OCI-LY7 (cell line): ENCODE measurements around the gene TDRD9. TPM values are rescaled to one million over a fixed set of nuclear protein-coding genes. Genes with fewer than 3 reads are reported as not detected.

Source experiments
- BruUV-seq: library from RNA; stranded (reverse); fragments of 400-500 nt; replicated peaks from 2 replicates; lab custom pipeline; 2021; lab: Mats Ljungman, UMichigan
- CTCF ChIA-PET: fragments of 300-600 bp; sonication (Branson Sonifier 250); formaldehyde crosslinking; loops from one replicate; lab custom pipeline; 2022; ENCODE audit warnings: antibody characterized with exemption; ENCODE audit not compliant: unreplicated experiment; lab: Charles Lee
- POLR2A ChIA-PET: fragments of 300-600 bp; sonication (Branson Sonifier 250); formaldehyde crosslinking; loops from one replicate; lab custom pipeline; 2022; ENCODE audit warnings: antibody characterized with exemption; lab: Charles Lee
- DNase-seq: peaks from one replicate; pipeline ENCODE4 v3.0.0-alpha.2; 2015; ENCODE audit warnings: low spot score
- H2AFZ ChIP-seq: fragments of 200-600 bp; sonication (generic), shearing (Covaris generic); 2 replicates; pipeline ENCODE4 v1.6.1; 2014; ENCODE audit warnings: mild to moderate bottlenecking, antibody characterized with exemption, low read length, moderate library complexity
- H3K27ac ChIP-seq: fragments of 200-600 bp; sonication (generic); 2 replicates; pipeline ENCODE4 v1.5.1; 2014; ENCODE audit warnings: mixed run types, low read depth, mild to moderate bottlenecking, moderate library complexity, low read length, inconsistent platforms; ENCODE audit not compliant: poor library complexity, severe bottlenecking
- H3K36me3 ChIP-seq: fragments of 200-600 bp; sonication (generic); 2 replicates; pipeline ENCODE4 v1.6.1; 2014; ENCODE audit warnings: mild to moderate bottlenecking, antibody characterized with exemption, low read length, moderate library complexity, mixed read lengths; ENCODE audit not compliant: insufficient read depth
- H3K4me1 ChIP-seq: fragments of 200-600 bp; sonication (generic); 2 replicates; pipeline ENCODE4 v1.5.1; 2014; ENCODE audit warnings: mild to moderate bottlenecking, low read length; ENCODE audit not compliant: insufficient read depth, poor library complexity, severe bottlenecking
- H3K4me2 ChIP-seq: fragments of 200-600 bp; sonication (generic); 2 replicates; pipeline ENCODE4 v1.6.1; 2014; ENCODE audit warnings: mild to moderate bottlenecking, low read length
- H3K4me3 ChIP-seq: fragments of 200-600 bp; sonication (generic); 2 replicates; pipeline ENCODE4 v1.5.1; 2014; ENCODE audit warnings: mild to moderate bottlenecking, low read depth, low read length; ENCODE audit not compliant: poor library complexity, severe bottlenecking
- H3K79me2 ChIP-seq: fragments of 200-600 bp; sonication (generic); 2 replicates; pipeline ENCODE4 v1.6.1; 2016; ENCODE audit warnings: low read depth, mild to moderate bottlenecking, low read length, moderate library complexity, mixed read lengths; ENCODE audit not compliant: insufficient read depth
- H3K9me2 ChIP-seq: fragments of 200-600 bp; sonication (generic); 2 replicates; pipeline ENCODE4 v1.6.1; 2016; ENCODE audit warnings: mild to moderate bottlenecking, low read length, mixed read lengths; ENCODE audit not compliant: insufficient read depth
- H3K9me3 ChIP-seq: fragments of 200-600 bp; sonication (generic); 2 replicates; pipeline ENCODE4 v1.6.1; 2014; ENCODE audit warnings: mild to moderate bottlenecking, mixed run types, low read length, mixed read lengths
- H4K20me1 ChIP-seq: fragments of 200-600 bp; sonication (generic); 2 replicates; pipeline ENCODE4 v1.6.1; 2014; ENCODE audit warnings: mild to moderate bottlenecking, antibody characterized with exemption, low read length, moderate library complexity, mixed read lengths; ENCODE audit not compliant: insufficient read depth
- EZH2phosphoT487 ChIP-seq: fragments of 200-600 bp; sonication (generic); IDR thresholded peaks from 2 replicates; pipeline ENCODE4 v1.6.1; 2018; ENCODE audit warnings: low read depth, borderline replicate concordance, mild to moderate bottlenecking, mixed run types, antibody characterized with exemption, low read length, moderate library complexity, mixed read lengths
- intact Hi-C: fragments of 100-400 bp; cut with micrococcal nuclease; formaldehyde crosslinking; loops from one replicate; pipeline ENCODE4 v1.10.0; 2022; ENCODE audit not compliant: unreplicated experiment
- total RNA-seq, 2 experiments: library from RNA; depleted of rRNA in 1 of 2; stranded (reverse); fragments of >200 nt in 1 of 2; shearing (Covaris generic) in 1 of 2; gene quantifications; 2 replicates each; pipeline ENCODE4 v1.2.3, GENCODE V29; 2014 to 2022
- TF ChIP-seq, protein P1 (sequence below): fragments of 200-600 bp; sonication (generic); conservative IDR thresholded peaks from 2 replicates; pipeline ENCODE4 v1.5.1; 2014; ENCODE audit warnings: mild to moderate bottlenecking, antibody characterized with exemption, low read length, moderate library complexity, mixed read lengths

The TDRD9 gene
- total RNA-seq, 2 experiments from 2014 or later = not detected

DNA sequence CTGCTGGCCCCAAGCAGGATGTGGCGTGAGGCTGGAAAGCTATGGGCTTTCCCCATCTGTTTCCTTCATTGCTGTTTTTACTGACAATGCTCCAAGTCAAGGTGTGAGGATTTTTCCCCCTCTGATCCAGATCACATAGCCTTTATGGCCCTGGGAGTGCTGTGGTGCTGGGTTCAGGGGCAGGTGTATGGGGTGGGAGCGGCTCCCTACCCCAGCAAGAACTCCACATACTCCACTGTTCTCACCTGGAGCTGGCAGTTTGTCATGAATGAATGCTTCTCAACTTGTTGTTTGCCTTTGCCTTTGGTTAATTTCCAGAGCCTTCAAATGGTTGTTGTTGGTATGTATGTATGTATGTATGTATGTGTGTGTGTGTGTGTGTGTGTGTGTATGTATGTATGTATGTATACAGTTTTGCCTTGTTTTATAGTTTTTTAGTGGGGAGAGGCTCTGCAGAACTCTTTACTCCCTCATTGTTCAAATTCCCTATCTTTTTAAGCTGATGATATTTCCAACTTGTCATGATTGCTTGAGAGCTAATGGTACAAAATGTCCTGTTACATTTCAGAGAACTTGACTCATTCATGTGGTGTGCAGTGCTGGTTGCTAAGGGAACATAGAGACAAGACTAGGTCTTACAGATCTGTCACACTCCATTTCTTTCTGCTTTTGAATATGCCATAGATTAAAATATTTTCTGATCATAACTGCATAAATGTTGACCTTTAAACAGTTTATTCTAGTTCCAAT lies 120.7 kb downstream of the TDRD9 start:
- ChIA-PET CTCF (no interaction called here), POLR2A (interaction anchor here (1.6 kb wide), 1 partner anchor 32 kb away, joined by 3 read pairs; no protein-coding TSS in a partner anchor)
- H2AFZ ChIP-seq = no peak overlapping the region

DNA sequence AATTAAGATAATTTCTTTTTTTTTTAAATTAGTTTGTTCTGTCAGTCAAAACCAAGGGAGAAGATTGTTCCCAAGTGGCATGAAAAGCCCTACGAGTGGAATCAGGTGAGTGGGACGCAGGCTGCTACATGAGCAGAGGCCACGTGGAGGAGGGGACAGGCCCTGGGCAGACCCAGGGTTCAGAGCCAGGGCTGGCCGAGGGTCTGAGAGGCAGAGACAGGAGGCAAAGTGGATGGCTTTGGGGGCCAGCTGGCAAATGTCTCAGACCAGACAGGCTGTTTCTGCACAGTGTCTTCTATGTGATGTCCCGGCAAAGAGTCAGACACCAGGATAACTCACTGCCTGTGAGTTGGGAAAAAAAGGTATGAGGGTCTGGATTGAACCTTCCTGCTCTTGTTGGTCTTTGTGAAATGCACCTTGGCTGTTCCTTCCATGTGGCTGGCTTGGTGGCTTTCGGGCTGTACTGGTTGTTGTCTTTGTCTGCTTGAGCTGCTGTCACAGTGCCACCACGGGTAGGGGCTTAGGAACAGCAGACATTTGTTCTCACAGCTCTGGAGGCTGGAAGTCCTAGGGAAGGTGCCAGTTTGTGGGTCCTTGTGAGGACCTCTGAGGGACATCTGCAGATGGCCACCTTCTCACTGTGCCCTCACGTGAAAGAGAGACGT lies 121.5 kb downstream of the TDRD9 start:
- H3K36me3 ChIP-seq = no peaks in the 10 kb centered on the region
- no peaks in the 10 kb centered on the region for H3K9me3 ChIP-seq
- no peak overlapping the region for H3K4me3 ChIP-seq
- TF ChIP-seq, protein P1, sequence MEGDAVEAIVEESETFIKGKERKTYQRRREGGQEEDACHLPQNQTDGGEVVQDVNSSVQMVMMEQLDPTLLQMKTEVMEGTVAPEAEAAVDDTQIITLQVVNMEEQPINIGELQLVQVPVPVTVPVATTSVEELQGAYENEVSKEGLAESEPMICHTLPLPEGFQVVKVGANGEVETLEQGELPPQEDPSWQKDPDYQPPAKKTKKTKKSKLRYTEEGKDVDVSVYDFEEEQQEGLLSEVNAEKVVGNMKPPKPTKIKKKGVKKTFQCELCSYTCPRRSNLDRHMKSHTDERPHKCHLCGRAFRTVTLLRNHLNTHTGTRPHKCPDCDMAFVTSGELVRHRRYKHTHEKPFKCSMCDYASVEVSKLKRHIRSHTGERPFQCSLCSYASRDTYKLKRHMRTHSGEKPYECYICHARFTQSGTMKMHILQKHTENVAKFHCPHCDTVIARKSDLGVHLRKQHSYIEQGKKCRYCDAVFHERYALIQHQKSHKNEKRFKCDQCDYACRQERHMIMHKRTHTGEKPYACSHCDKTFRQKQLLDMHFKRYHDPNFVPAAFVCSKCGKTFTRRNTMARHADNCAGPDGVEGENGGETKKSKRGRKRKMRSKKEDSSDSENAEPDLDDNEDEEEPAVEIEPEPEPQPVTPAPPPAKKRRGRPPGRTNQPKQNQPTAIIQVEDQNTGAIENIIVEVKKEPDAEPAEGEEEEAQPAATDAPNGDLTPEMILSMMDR = no peak
- TF ChIP-seq EZH2phosphoT487 = no peak
- H3K79me2 ChIP-seq = no peaks in the 10 kb centered on the region
- no peak overlapping the region for H2AFZ ChIP-seq
- no peak for DNase-seq
- ChIA-PET POLR2A (no interaction called here), CTCF (no interaction called here)
- H3K4me2 ChIP-seq = no peak overlapping the region
- no peaks in the 10 kb centered on the region for H4K20me1 ChIP-seq
- no peaks in the 10 kb centered on the region for H3K9me2 ChIP-seq
- no peaks in the 10 kb centered on the region for H3K4me1 ChIP-seq
- intact Hi-C loops = no loop called here
- BruUV-seq = no TSS peak
- no peak overlapping the region for H3K27ac ChIP-seq

More for the DNA sequence above, 120.7 kb downstream of the TDRD9 start:
- no peak for TF ChIP-seq EZH2phosphoT487
- TF ChIP-seq, protein P1 = no peak
- Histone ChIP-seq H3K9me3 (no peaks in the 10 kb centered on the region), H3K9me2 (no peaks in the 10 kb centered on the region), H3K4me1 (no peaks in the 10 kb centered on the region), H3K79me2 (no peaks in the 10 kb centered on the region), H3K27ac (no peak overlapping the region), H3K4me2 (no peak overlapping the region), H3K4me3 (no peak overlapping the region), H4K20me1 (no peaks in the 10 kb centered on the region), H3K36me3 (no peaks in the 10 kb centered on the region)
- intact Hi-C loops = no loop called here
- no peak for DNase-seq
- no TSS peak for BruUV-seq
